GM13977 (cell line): ENCODE data around the gene PYM1.
"Not testable (repeated sequence)": the region's sequence is repeated elsewhere in the genome, so short reads cannot be mapped to it uniquely, and the experiment has no call there.

Source experiments
- DNase-seq: peaks from one replicate; pipeline ENCODE4 v3.0.0; 2012; ENCODE audit warnings: low spot score
- CTCF ChIP-seq: IDR thresholded peaks from 2 replicates; pipeline ENCODE4 v1.5.1; 2012; ENCODE audit warnings: mild to moderate bottlenecking, control low read depth; ENCODE audit not compliant: insufficient read depth; ENCODE audit errors: extremely low read depth, missing control alignments
- in situ Hi-C: fragments of 300-500 bp; cut with MboI; formaldehyde crosslinking; loops from one replicate; pipeline ENCODE4 v1.12.0; 2022; ENCODE audit warnings: low sequenced_read_pairs, low pct_unique_long_range_greater_than_20kb, mixed read lengths, inconsistent platforms; ENCODE audit not compliant: unreplicated experiment

The PYM1 gene

DNA sequence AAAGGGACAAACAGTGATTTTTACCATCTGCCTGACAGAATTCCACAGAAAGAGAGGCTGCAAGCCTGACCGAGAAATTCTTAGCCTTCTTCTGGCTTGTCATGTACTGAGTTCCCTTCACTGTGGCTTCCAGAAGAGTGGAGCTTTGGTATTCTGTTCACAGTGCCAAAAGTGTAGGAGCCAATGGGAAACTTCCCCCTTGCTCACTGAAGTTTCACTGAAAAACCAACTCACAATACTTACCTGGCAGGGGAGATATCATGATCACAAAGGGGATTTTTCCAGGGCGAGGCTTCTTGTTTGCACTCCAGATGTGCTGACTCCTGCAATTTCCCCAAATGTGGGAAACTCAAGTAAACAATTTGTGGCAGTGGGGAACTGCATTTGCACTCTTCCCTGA lies 53.3 kb downstream of the PYM1 start:
- DNase-seq, result no peak
- in situ Hi-C loops, result no loop called here
- no peak for TF ChIP-seq CTCF

GRCh38 chr12:55866454-55867004 lies 61.2 kb downstream of the PYM1 start:
- in situ Hi-C loops, DNase-seq: not testable (repeated sequence)

- in situ Hi-C loops, result no loop called here
- no peak for DNase-seq
- no peak for TF ChIP-seq CTCF
These were observed 62.4 kb downstream of the PYM1 start for GRCh38 chr12:55865327-55865726.

DNA sequence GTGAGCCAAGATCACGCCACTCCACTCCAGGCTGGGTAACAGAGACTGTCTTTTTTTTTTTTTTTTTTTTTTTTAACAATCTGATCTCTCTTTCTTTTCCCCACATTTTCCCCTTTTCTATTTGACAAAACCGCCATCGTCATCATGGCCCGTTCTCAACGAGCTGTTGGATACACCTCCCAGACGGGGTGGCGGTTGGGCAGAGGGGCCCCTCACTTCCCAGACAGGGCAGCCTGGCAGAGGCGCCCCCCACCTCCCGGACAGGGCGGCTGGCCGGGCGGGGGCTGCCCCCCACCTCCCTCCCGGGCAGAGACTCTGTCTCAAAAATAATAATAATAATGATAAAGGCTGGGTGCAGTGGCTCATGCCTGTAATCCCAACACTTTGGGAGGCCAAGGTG lies 64.8 kb downstream of the PYM1 start:
- in situ Hi-C loops, DNase-seq: not testable (repeated sequence)

DNA sequence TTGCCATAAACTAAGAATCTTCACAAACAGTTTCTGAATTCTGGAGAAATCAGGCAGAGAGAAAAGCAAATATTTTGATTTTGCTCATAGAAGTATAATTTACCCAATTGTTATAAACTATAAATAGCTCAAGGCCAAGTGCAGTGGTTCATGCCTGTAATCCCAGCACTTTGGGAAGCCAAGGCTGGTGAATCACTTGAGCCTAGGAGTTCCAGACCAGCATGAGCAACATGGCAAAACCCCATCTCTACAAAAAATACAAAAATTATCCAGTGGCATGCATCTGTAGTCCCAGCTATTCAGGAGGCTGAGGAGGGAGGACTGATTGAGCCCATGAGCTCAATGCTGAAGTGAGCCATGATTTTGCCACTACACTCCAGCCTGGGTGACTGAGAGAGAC lies 65.4 kb downstream of the PYM1 start:
- in situ Hi-C loops, result no loop called here
- no peak for DNase-seq
- TF ChIP-seq CTCF, result no peak

DNA sequence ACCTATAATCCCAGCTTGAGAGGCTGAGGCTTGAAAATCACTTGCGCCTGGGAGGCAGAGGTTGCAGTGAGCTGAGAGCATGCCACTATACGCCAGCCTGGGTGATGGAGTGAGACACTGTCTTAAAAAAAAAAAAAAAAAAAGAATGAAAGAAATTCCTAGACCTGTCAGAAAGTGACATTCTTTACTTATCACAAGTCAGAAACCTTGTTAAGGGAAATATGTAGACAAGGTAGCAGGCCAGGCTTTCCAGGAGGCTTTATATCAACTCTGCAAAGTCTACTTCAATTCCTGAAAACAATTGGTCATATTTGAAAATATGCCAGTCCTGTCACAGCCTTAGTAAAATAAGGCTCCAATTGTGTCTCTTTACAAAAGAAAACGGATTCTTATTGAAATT lies 65.8 kb downstream of the PYM1 start:
- no peak for DNase-seq
- in situ Hi-C loops, result no loop called here
- TF ChIP-seq CTCF, result no peak

DNA sequence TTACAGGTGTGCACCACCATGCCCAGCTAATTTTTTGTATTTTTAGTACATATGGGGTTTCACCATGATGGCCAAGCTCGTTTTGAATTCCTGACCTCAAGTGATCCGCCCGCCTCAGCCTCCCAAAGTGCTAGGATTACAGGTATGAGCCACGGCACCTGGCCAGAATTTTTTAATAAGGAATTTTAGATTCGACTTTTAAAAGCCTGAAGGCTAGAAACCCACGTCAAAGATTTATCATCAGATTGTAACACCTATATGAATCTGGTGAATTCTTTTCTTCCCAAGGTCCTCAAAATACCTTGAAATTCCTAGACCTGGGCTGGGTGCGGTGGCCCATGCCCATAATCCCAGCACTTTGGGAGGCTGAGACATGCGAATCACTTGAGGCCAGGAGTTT lies 66.3 kb downstream of the PYM1 start:
- TF ChIP-seq CTCF, result no peak
- in situ Hi-C loops, result no loop called here
- DNase-seq, result no peak

- in situ Hi-C loops, result no loop called here
- DNase-seq, result no peak
- no peak for TF ChIP-seq CTCF
These were observed 75.0 kb downstream of the PYM1 start for GRCh38 chr12:55852740-55853139.
